IPS-18c (cell line): ENCODE measurements around the gene WWOX.

Source experiments
- H3K4me3 ChIP-seq: 2 replicates; pipeline ENCODE4 v1.7.0; 2013; ENCODE audit warnings: low read depth, mild to moderate bottlenecking, low read length, moderate library complexity; ENCODE audit not compliant: insufficient read depth
- H3K9me3 ChIP-seq: one replicate; pipeline ENCODE4 v1.6.1; 2013; ENCODE audit warnings: mild to moderate bottlenecking, low read length, moderate library complexity; ENCODE audit not compliant: control insufficient read depth, insufficient read depth

WWOX gene

GRCh38 chr16:78290395-78290794, 190.9 kb downstream of the WWOX start:
- Histone ChIP-seq H3K4me3 (no peak overlapping the region), H3K9me3 (no peaks in the 10 kb centered on the region)

GRCh38 chr16:78290872-78291591, 191.6 kb downstream of the WWOX start:
- no peaks in the 10 kb centered on the region for H3K9me3 ChIP-seq
- H3K4me3 ChIP-seq: no peak overlapping the region

GRCh38 chr16:78291604-78292003, 192.2 kb downstream of the WWOX start:
- H3K4me3 ChIP-seq: no peak overlapping the region
- H3K9me3 ChIP-seq: no peaks in the 10 kb centered on the region

GRCh38 chr16:78292086-78292843, 192.8 kb downstream of the WWOX start:
- Histone ChIP-seq H3K9me3 (no peaks in the 10 kb centered on the region), H3K4me3 (no peak overlapping the region)

GRCh38 chr16:78292844-78293380, 193.5 kb downstream of the WWOX start:
- no peak overlapping the region for H3K4me3 ChIP-seq
- H3K9me3 ChIP-seq: no peaks in the 10 kb centered on the region

GRCh38 chr16:78294538-78295225, 195.2 kb downstream of the WWOX start:
- H3K4me3 ChIP-seq: no peak overlapping the region
- no peaks in the 10 kb centered on the region for H3K9me3 ChIP-seq

GRCh38 chr16:78297066-78297666, 197.7 kb downstream of the WWOX start:
- H3K4me3 ChIP-seq: no peak overlapping the region

GRCh38 chr16:78298986-78299385, 199.5 kb downstream of the WWOX start:
- Histone ChIP-seq H3K9me3 (no peaks in the 10 kb centered on the region), H3K4me3 (no peak overlapping the region)

More at GRCh38 chr16:78297066-78297666, 197.7 kb downstream of the WWOX start:
- H3K9me3 ChIP-seq: no peaks in the 10 kb centered on the region

GRCh38 chr16:78300469-78300868, 201.0 kb downstream of the WWOX start:
- no peak overlapping the region for H3K4me3 ChIP-seq

GRCh38 chr16:78303946-78304345, 204.5 kb downstream of the WWOX start:
- no peaks in the 10 kb centered on the region for H3K9me3 ChIP-seq
- H3K4me3 ChIP-seq: no peak overlapping the region

More at GRCh38 chr16:78300469-78300868, 201.0 kb downstream of the WWOX start:
- H3K9me3 ChIP-seq: no peaks in the 10 kb centered on the region

- H3K4me3 ChIP-seq: no peak overlapping the region
- no peaks in the 10 kb centered on the region for H3K9me3 ChIP-seq
These were observed 206.9 kb downstream of the WWOX start for GRCh38 chr16:78306361-78306760.

GRCh38 chr16:78307824-78308528, 208.5 kb downstream of the WWOX start:
- Histone ChIP-seq H3K9me3 (no peaks in the 10 kb centered on the region), H3K4me3 (no peak overlapping the region; the same call in 1 of the 2 replicates)

- Histone ChIP-seq H3K4me3 (no peak overlapping the region), H3K9me3 (no peaks in the 10 kb centered on the region)
These were observed 210.3 kb downstream of the WWOX start for GRCh38 chr16:78309763-78310162.

- Histone ChIP-seq H3K9me3 (no peaks in the 10 kb centered on the region), H3K4me3 (no peak overlapping the region)
These were observed 210.7 kb downstream of the WWOX start for GRCh38 chr16:78310196-78310595.

GRCh38 chr16:78310990-78311561, 211.6 kb downstream of the WWOX start:
- H3K9me3 ChIP-seq: no peaks in the 10 kb centered on the region
- no peak overlapping the region for H3K4me3 ChIP-seq

GRCh38 chr16:78311831-78312230, 212.4 kb downstream of the WWOX start:
- H3K9me3 ChIP-seq: no peaks in the 10 kb centered on the region
- H3K4me3 ChIP-seq: no peak overlapping the region
